ENCODE measurements around the gene RPL7L1. TPM values are rescaled to one million over a fixed set of nuclear protein-coding genes. Genes with fewer than 3 reads are reported as not detected.

Gene RPL7L1
- total and polyA plus RNA-seq, 8 donors, result 7.2 to 105 (median 37.9) TPM

- intact Hi-C loops (cut with DNase I; ENCODE audit: low total_unique reads), result no loop called here
- 61 to 89% (median 79%) methylated on average over 7 to 10 of the region's 10 CpGs for WGBS, 5 donors
- Histone ChIP-seq H3K36me3 (no peaks in the 10 kb centered on the region), H3K4me1 (peaks cover 6 to 10% (median 10%) of the 10 kb centered on the region in 4 donors), H3K9me3 (no peaks in the 10 kb centered on the region), H3K4me3 (no peak within 1 kb of the TSS), H3K27me3 (peaks cover 0 to 23% (median 8%) of the 10 kb centered on the region in 3 donors), H3K27ac (no peak within 1 kb of the TSS)
- no peak for TF ChIP-seq CTCF (IDR thresholded peaks at IDR 0.05)
- no peak for TF ChIP-seq POLR2AphosphoS5 (IDR thresholded peaks at IDR 0.05)
- TF ChIP-seq POLR2A (IDR thresholded peaks at IDR 0.05), result no peak
- no peak for TF ChIP-seq EP300 (IDR thresholded peaks at IDR 0.05)
- DNase-seq, result no peak
Observed at GRCh38 chr6:42915732-42916131, 36.3 kb downstream of the RPL7L1 start, which contains the start of gene PTCRA. PTCRA (plus strand) TSS chr6:42916053; CDS start chr6:42916070, 17 bp downstream.

- DNase-seq, result no peak
- WGBS, 5 donors, result 77 to 100% (median 90%) methylated on average over 1 of the region's 1 CpG
- intact Hi-C loops (cut with DNase I; ENCODE audit: low total_unique reads), result no loop called here
- TF ChIP-seq POLR2A (IDR thresholded peaks at IDR 0.05) (no peak), CTCF (IDR thresholded peaks at IDR 0.05) (no peak), POLR2AphosphoS5 (IDR thresholded peaks at IDR 0.05) (no peak), EP300 (IDR thresholded peaks at IDR 0.05) (no peak)
- no peak overlapping the region for H3K4me3 ChIP-seq
- no peaks in the 10 kb centered on the region for H3K9me3 ChIP-seq
- no peaks in the 10 kb centered on the region for H3K36me3 ChIP-seq
- H3K4me1 ChIP-seq, result peaks cover 6 to 8% (median 7%) of the 10 kb centered on the region in 4 donors
- H3K27me3 ChIP-seq, result peaks cover 0 to 22% (median 6%) of the 10 kb centered on the region in 3 donors
- H3K27ac ChIP-seq, result no peak overlapping the region
Observed at GRCh38 chr6:42916288-42916687, 36.9 kb downstream of the RPL7L1 start.

- intact Hi-C loops (cut with DNase I; ENCODE audit: low total_unique reads), result no loop called here
- Histone ChIP-seq H3K9me3 (no peaks in the 10 kb centered on the region), H3K27ac (no peak overlapping the region), H3K36me3 (no peaks in the 10 kb centered on the region), H3K4me1 (no peaks in the 10 kb centered on the region), H3K4me3 (no peak overlapping the region), H3K27me3 (peaks cover 0 to 10% (median 0%) of the 10 kb centered on the region in 3 donors)
- TF ChIP-seq POLR2AphosphoS5 (IDR thresholded peaks at IDR 0.05) (no peak), CTCF (IDR thresholded peaks at IDR 0.05) (no peak), EP300 (IDR thresholded peaks at IDR 0.05) (no peak), POLR2A (IDR thresholded peaks at IDR 0.05) (no peak)
- DNase-seq, result no peak
- WGBS, 5 donors, result 69 to 77% (median 73%) methylated on average over 6 of the region's 6 CpGs
Observed at GRCh38 chr6:42921801-42922200, 42.4 kb downstream of the RPL7L1 start.

GRCh38 chr6:42923666-42924065 is 44.2 kb downstream of the RPL7L1 start:
- Histone ChIP-seq H3K36me3 (no peaks in the 10 kb centered on the region), H3K4me1 (peaks cover 0 to 8% (median 6%) of the 10 kb centered on the region in 4 donors), H3K27ac (no peak overlapping the region), H3K4me3 (no peak overlapping the region), H3K9me3 (no peaks in the 10 kb centered on the region), H3K27me3 (peaks cover 0 to 10% (median 0%) of the 10 kb centered on the region in 3 donors)
- 52 to 86% (median 67%) methylated on average over 2 of the region's 2 CpGs for WGBS, 5 donors
- intact Hi-C loops (cut with DNase I; ENCODE audit: low total_unique reads), result no loop called here
- no peak for DNase-seq
- TF ChIP-seq CTCF (IDR thresholded peaks at IDR 0.05), result no peak
- TF ChIP-seq POLR2AphosphoS5 (IDR thresholded peaks at IDR 0.05), result no peak
- no peak for TF ChIP-seq POLR2A (IDR thresholded peaks at IDR 0.05)
- TF ChIP-seq EP300 (IDR thresholded peaks at IDR 0.05), result no peak
